A204.1 (cell line): Measurements from ENCODE around the gene DDOST.

ENCODE experiments used
- FAIRE-seq: peaks from 2 replicates; lab custom pipeline; 2012; peaks lifted over from hg19 to GRCh38; lab: Jason Lieb, UNC

The DDOST gene

GRCh38 chr1:20660363-20660762 is 806 bp downstream of the DDOST start:
- no peak for FAIRE-seq

GRCh38 chr1:20658166-20658915 is 2.8 kb downstream of the DDOST start:
- FAIRE-seq: no peak

GRCh38 chr1:20657024-20657423 is 4.1 kb downstream of the DDOST start:
- no peak for FAIRE-seq

- FAIRE-seq: no peak
These were observed 7.0 kb downstream of the DDOST start for GRCh38 chr1:20654104-20654690.

- no peak for FAIRE-seq
These were observed 8.9 kb downstream of the DDOST start for GRCh38 chr1:20652300-20652699.

GRCh38 chr1:20648946-20649345 is 12.2 kb downstream of the DDOST start:
- no peak for FAIRE-seq

- FAIRE-seq: no peak
These were observed 12.7 kb downstream of the DDOST start for GRCh38 chr1:20648438-20648837.

- no peak for FAIRE-seq
These were observed 15.8 kb downstream of the DDOST start for GRCh38 chr1:20645414-20645813.

GRCh38 chr1:20644416-20644815 is 16.8 kb downstream of the DDOST start:
- FAIRE-seq: no peak

GRCh38 chr1:20643080-20643479 is 18.1 kb downstream of the DDOST start:
- FAIRE-seq: no peak

GRCh38 chr1:20641975-20642374 is 19.2 kb downstream of the DDOST start:
- no peak for FAIRE-seq

- peak; percentile 32 for FAIRE-seq
These were observed 21.0 kb downstream of the DDOST start for GRCh38 chr1:20640183-20640597.

- FAIRE-seq: no peak
These were observed 24.3 kb downstream of the DDOST start for GRCh38 chr1:20636785-20637347.

GRCh38 chr1:20634594-20635084 is 26.5 kb downstream of the DDOST start:
- no peak for FAIRE-seq

GRCh38 chr1:20634065-20634593 is 27.0 kb downstream of the DDOST start:
- no peak for FAIRE-seq

- no peak for FAIRE-seq
These were observed 27.7 kb downstream of the DDOST start, which contains the start of gene PINK1 for GRCh38 chr1:20633190-20634064. Gene PINK1, plus strand, starts transcription at chr1:20633458. Its CDS starts 91 bp downstream, at chr1:20633549.

- FAIRE-seq: no peak
These were observed 28.8 kb downstream of the DDOST start for GRCh38 chr1:20632386-20632785.

GRCh38 chr1:20630729-20631128 is 30.4 kb downstream of the DDOST start:
- FAIRE-seq: no peak

- FAIRE-seq: no peak
These were observed 34.6 kb downstream of the DDOST start for GRCh38 chr1:20626524-20626923.

- no peak for FAIRE-seq
These were observed 35.1 kb downstream of the DDOST start for GRCh38 chr1:20626098-20626427.

GRCh38 chr1:20625176-20626097 is 35.7 kb downstream of the DDOST start:
- FAIRE-seq: no peak
